Right lobe of liver (tissue), 4 donors: ENCODE results near the gene KCNA2.

ENCODE experiments used
- CTCF ChIP-seq, 4 donors: fragments of 200-600 bp in 3 of 4; fragments of 450-650 bp in 1 of 4; IDR thresholded peaks; one replicate each; pipeline versions ENCODE4 v1.5.1 to v1.8.0; 2016 to 2022; ENCODE audit warnings: antibody characterized with exemption in 4 of 4, mild to moderate bottlenecking in 2 of 4
- POLR2A ChIP-seq: fragments of 450-650 bp; IDR thresholded peaks from one replicate; pipeline ENCODE4 v1.6.1; 2017; ENCODE audit warnings: antibody characterized with exemption, mild to moderate bottlenecking
- donor health status: DM: no; HTN: no; CAD: no.
- donor health status: DM: no; HTN: no; CAD: no.
- donor health status: DM: no; HTN: yes; CAD: no.

- TF ChIP-seq CTCF (IDR thresholded peaks at IDR 0.05) (no peak), POLR2A (no peak)
These were observed 25.9 kb upstream of the KCNA2 start for GRCh38 chr1:110631836-110632620.
